T-cell (primary cell): ENCODE results near the gene FBXL14. TPM values are rescaled to one million over a fixed set of nuclear protein-coding genes. Genes with fewer than 3 reads are reported as not detected.

ENCODE experiments used
- ATAC-seq, 4 experiments: fragments of 200-7000 bp in 3 of 4; fragments of 150-1000 bp in 1 of 4; cut with Tn5 transposase; replicated peaks in 1 of 4; 1 replicate in 3 of 4; 2 replicates in 1 of 4; pipeline ENCODE4 v1.10.0; 2021; ENCODE audit warnings: moderate library complexity in 3 of 4, mild to moderate bottlenecking in 2 of 4, moderate number of reproducible peaks in 1 of 4
- CTCF ChIA-PET, 2 donors: fragments of 300-600 bp; sonication (Branson Sonifier 250); formaldehyde crosslinking; loops; one replicate each; lab custom pipeline; 2022; ENCODE audit warnings: antibody characterized with exemption in 2 of 2; lab: Charles Lee
- POLR2A ChIA-PET, 2 donors: fragments of 300-600 bp; sonication (Branson Sonifier 250); formaldehyde crosslinking; loops; one replicate each; lab custom pipeline; 2022; ENCODE audit warnings: antibody characterized with exemption in 2 of 2; lab: Charles Lee
- DNase-seq, 35 experiments: peaks; one replicate each; pipeline versions ENCODE4 v3.0.0 to v3.0.0-alpha.2; 2013 to 2023
- H3K27ac ChIP-seq: one replicate; pipeline ENCODE4 v1.5.1; 2013; ENCODE audit warnings: low read length
- H3K27me3 ChIP-seq, 2 experiments: replicated peaks in 1 of 2; 1 replicate in 1 of 2; 2 replicates in 1 of 2; pipeline versions ENCODE4 v1.6.1 to v1.7.0; 2013; ENCODE audit warnings: low read length in 1 of 2, mixed read lengths in 1 of 2; ENCODE audit not compliant: control insufficient read depth in 2 of 2, insufficient read depth in 2 of 2; ENCODE audit errors: extremely low read depth in 1 of 2
- H3K36me3 ChIP-seq, 2 donors: 1 replicate in 1 of 2; 2 replicates in 1 of 2; pipeline versions ENCODE4 v1.6.1 to v1.7.0; 2013; ENCODE audit warnings: low read length in 1 of 2; ENCODE audit not compliant: control insufficient read depth in 2 of 2, insufficient read depth in 1 of 2; ENCODE audit errors: extremely low read depth in 1 of 2
- H3K4me1 ChIP-seq, 2 experiments: 1 replicate in 1 of 2; 2 replicates in 1 of 2; pipeline versions ENCODE4 v1.6.1 to v1.7.0; 2013; ENCODE audit warnings: low read length in 2 of 2, mixed read lengths in 1 of 2; ENCODE audit not compliant: insufficient read depth in 2 of 2, control insufficient read depth in 1 of 2; ENCODE audit errors: extremely low read depth in 1 of 2
- H3K4me3 ChIP-seq, 2 donors: 1 replicate in 1 of 2; 2 replicates in 1 of 2; pipeline versions ENCODE4 v1.5.1 to v1.7.0; 2013; ENCODE audit warnings: mild to moderate bottlenecking in 2 of 2, low read length in 1 of 2, moderate library complexity in 1 of 2; ENCODE audit not compliant: control insufficient read depth in 1 of 2; ENCODE audit errors: extremely low read depth in 1 of 2
- H3K9me3 ChIP-seq: 2 replicates; pipeline ENCODE4 v1.7.0; 2013
- H3K27ac Mint-ChIP-seq, 2 donors: one replicate each; pipeline ENCODE4 v1.8.0; 2020 to 2021; ENCODE audit warnings: mild to moderate bottlenecking in 2 of 2, mixed read lengths in 2 of 2
- H3K27me3 Mint-ChIP-seq, 2 donors: one replicate each; pipeline ENCODE4 v1.8.0; 2021 to 2022; ENCODE audit warnings: mixed read lengths in 2 of 2
- H3K36me3 Mint-ChIP-seq: one replicate; pipeline ENCODE4 v1.8.0; 2021; ENCODE audit warnings: mixed read lengths
- H3K4me1 Mint-ChIP-seq, 3 donors: one replicate each; pipeline ENCODE4 v1.8.0; 2020 to 2022; ENCODE audit warnings: mixed read lengths in 3 of 3, mild to moderate bottlenecking in 1 of 3
- H3K4me3 Mint-ChIP-seq, 3 donors: one replicate each; pipeline ENCODE4 v1.8.0; 2020 to 2022; ENCODE audit warnings: mild to moderate bottlenecking in 3 of 3, mixed read lengths in 3 of 3, moderate library complexity in 3 of 3
- H3K9me3 Mint-ChIP-seq, 3 donors: one replicate each; pipeline ENCODE4 v1.8.0; 2020 to 2022; ENCODE audit warnings: mixed read lengths in 3 of 3
- WGBS: methylation state at CpG from one replicate; pipeline ENCODE4 v1.1.5; 2013; ENCODE audit warnings: missing lambda C conversion rate; ENCODE audit not compliant: insufficient coverage; 5-methylcytosine and 5-hydroxymethylcytosine counted together
- total RNA-seq, 35 experiments: library from RNA in 6 of 35; stranded (reverse) in 6 of 35; fragments of 120-200 nt in 1 of 35; gene quantifications; one replicate each; pipeline versions ENCODE4 v1.2.1 to v1.2.4 and lab custom pipeline; 2013 to 2026

The FBXL14 gene
- total RNA-seq, 5 donors from 2014 or later (not counting 1 experiment from before 2014, with no cell fraction given), result 27.3 to 48.7 (median 42.5) TPM

- Mint-ChIP-seq H3K27ac (no peak overlapping the region), H3K4me3 (no peak overlapping the region), H3K9me3 (peaks cover 0 to 7% (median 0%) of the 10 kb centered on the region in 3 donors), H3K36me3 (peaks cover 3% of the 10 kb centered on the region), H3K27me3 (peaks cover 3 to 12% of the 10 kb centered on the region in 2 donors), H3K4me1 (peaks cover 0 to 4% (median 0%) of the 10 kb centered on the region in 3 donors)
- Histone ChIP-seq H3K36me3 (no peaks in the 10 kb centered on the region), H3K9me3 (no peaks in the 10 kb centered on the region), H3K27ac (no peak overlapping the region), H3K27me3 (peaks cover 0 to 11% of the 10 kb centered on the region in 2 experiments), H3K4me3 (no peak overlapping the region), H3K4me1 (peaks cover 0 to 2% of the 10 kb centered on the region in 2 experiments)
- POLR2A ChIA-PET, result no interaction called here
- CTCF ChIA-PET, result no interaction called here
- DNase-seq, result no peak
- ATAC-seq, result no peak
- 95% methylated on average over 9 of the region's 12 CpGs for WGBS
These were observed 41.4 kb downstream of the FBXL14 start for GRCh38 chr12:1552911-1553491.

DNA sequence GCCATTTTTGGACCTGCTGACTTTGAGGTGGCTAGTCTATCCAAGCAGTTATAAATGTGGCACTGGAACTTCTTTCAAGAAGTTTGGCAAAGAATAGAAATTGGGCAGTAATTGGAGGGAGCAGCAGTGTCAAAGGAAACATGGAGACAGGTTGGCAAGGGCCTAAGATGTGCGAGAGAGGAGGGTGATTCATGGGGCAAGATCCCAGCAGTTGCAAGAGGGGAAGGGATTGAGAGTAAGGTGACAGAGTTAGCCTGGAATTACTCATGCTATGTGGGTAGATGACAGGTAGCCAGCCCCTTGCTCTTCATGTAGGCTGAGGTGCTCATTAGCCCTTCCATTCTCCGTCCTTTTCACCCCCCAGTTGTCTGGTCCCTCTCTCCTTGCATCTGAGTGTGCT lies 42.2 kb downstream of the FBXL14 start:
- H3K4me1 Mint-ChIP-seq, result peaks cover 0 to 4% (median 0%) of the 10 kb centered on the region in 3 donors
- CTCF ChIA-PET, result no interaction called here

GRCh38 chr12:1551496-1551895 lies 42.9 kb downstream of the FBXL14 start:
- H3K9me3 Mint-ChIP-seq, result peaks cover 0 to 7% (median 0%) of the 10 kb centered on the region in 3 donors
- Histone ChIP-seq H3K27me3 (peaks cover 0 to 21% of the 10 kb centered on the region in 2 experiments), H3K27ac (no peak overlapping the region), H3K36me3 (no peaks in the 10 kb centered on the region), H3K4me3 (no peak overlapping the region), H3K4me1 (peaks cover 0 to 2% of the 10 kb centered on the region in 2 experiments), H3K9me3 (no peaks in the 10 kb centered on the region)
- no peak overlapping the region for H3K27ac Mint-ChIP-seq
- DNase-seq, result no peak
- no peak for ATAC-seq
- POLR2A ChIA-PET, result interaction anchor here in 1 of 2 donors (0.5 kb wide), 1 partner anchor 18 kb away, joined by 12 read pairs; no protein-coding TSS in a partner anchor
- no peak overlapping the region for H3K4me3 Mint-ChIP-seq
- H3K36me3 Mint-ChIP-seq, result peaks cover 3% of the 10 kb centered on the region
- CTCF ChIA-PET, result no interaction called here
- H3K27me3 Mint-ChIP-seq, result peaks cover 3 to 16% of the 10 kb centered on the region in 2 donors
- peaks cover 0 to 4% (median 0%) of the 10 kb centered on the region in 3 donors for H3K4me1 Mint-ChIP-seq
- 72% methylated on average over 5 of the region's 6 CpGs for WGBS

More for the DNA sequence above, 42.2 kb downstream of the FBXL14 start:
- peaks cover 0 to 14% of the 10 kb centered on the region in 2 experiments for H3K27me3 ChIP-seq
- H3K27ac ChIP-seq, result no peak overlapping the region
- DNase-seq (no peak), ATAC-seq (no peak)
- H3K9me3 ChIP-seq, result no peaks in the 10 kb centered on the region
- H3K4me1 ChIP-seq, result peaks cover 0 to 2% of the 10 kb centered on the region in 2 experiments
- Mint-ChIP-seq H3K27ac (no peak overlapping the region), H3K27me3 (peaks cover 3 to 12% of the 10 kb centered on the region in 2 donors), H3K9me3 (peaks cover 0 to 7% (median 0%) of the 10 kb centered on the region in 3 donors), H3K36me3 (peaks cover 3% of the 10 kb centered on the region), H3K4me3 (no peak overlapping the region)
- POLR2A ChIA-PET, result interaction anchor here in 1 of 2 donors (0.5 kb wide), 1 partner anchor 18 kb away, joined by 12 read pairs; no protein-coding TSS in a partner anchor
- H3K4me3 ChIP-seq, result no peak overlapping the region
- no peaks in the 10 kb centered on the region for H3K36me3 ChIP-seq
- WGBS, result 76% methylated on average over 2 of the region's 2 CpGs

GRCh38 chr12:1546931-1547640 lies 47.3 kb downstream of the FBXL14 start:
- Histone ChIP-seq H3K4me1 (no peaks in the 10 kb centered on the region), H3K36me3 (no peaks in the 10 kb centered on the region), H3K4me3 (no peak overlapping the region), H3K27me3 (peaks cover 0 to 21% of the 10 kb centered on the region in 2 experiments), H3K9me3 (no peaks in the 10 kb centered on the region), H3K27ac (no peak overlapping the region)
- WGBS, result 85% methylated on average over 15 of the region's 19 CpGs
- Mint-ChIP-seq H3K36me3 (peaks cover 3% of the 10 kb centered on the region), H3K4me1 (no peaks in the 10 kb centered on the region), H3K4me3 (no peak overlapping the region), H3K27ac (no peak overlapping the region), H3K27me3 (peaks cover 21 to 37% of the 10 kb centered on the region in 2 donors), H3K9me3 (peaks cover 0 to 7% (median 0%) of the 10 kb centered on the region in 3 donors)
- POLR2A ChIA-PET, result interaction anchor here in 1 of 2 donors (0.6 kb wide), 1 partner anchor 788 kb away, joined by 8 read pairs; no protein-coding TSS in a partner anchor
- CTCF ChIA-PET, result interaction anchor here in 1 of 2 donors (1.4 kb wide), 1 partner anchor 429 kb away, joined by 3 read pairs; no protein-coding TSS in a partner anchor
- DNase-seq, result no peak
- ATAC-seq, result no peak

- no peak for ATAC-seq
- CTCF ChIA-PET, result interaction anchor here (0.6 to 2.0 kb wide), 4 partner anchors 13 to 427 kb away, joined by 3 to 7 read pairs (median 4); no protein-coding TSS in a partner anchor
- Histone ChIP-seq H3K27me3 (peaks cover 2 to 26% of the 10 kb centered on the region in 2 experiments), H3K4me3 (no peak overlapping the region), H3K9me3 (no peaks in the 10 kb centered on the region), H3K36me3 (no peaks in the 10 kb centered on the region), H3K27ac (no peak overlapping the region), H3K4me1 (no peaks in the 10 kb centered on the region)
- no peaks in the 10 kb centered on the region for H3K4me1 Mint-ChIP-seq
- peaks cover 0 to 4% (median 0%) of the 10 kb centered on the region in 3 donors for H3K9me3 Mint-ChIP-seq
- no peak for DNase-seq
- POLR2A ChIA-PET, result no interaction called here
- peaks cover 3% of the 10 kb centered on the region for H3K36me3 Mint-ChIP-seq
- no peak overlapping the region for H3K4me3 Mint-ChIP-seq
- peaks cover 31 to 48% of the 10 kb centered on the region in 2 donors for H3K27me3 Mint-ChIP-seq
- H3K27ac Mint-ChIP-seq, result no peak overlapping the region
- WGBS, result no CpG with 5 or more reads among the region's 7 CpGs
These were observed 49.2 kb downstream of the FBXL14 start for GRCh38 chr12:1544996-1545700.

DNA sequence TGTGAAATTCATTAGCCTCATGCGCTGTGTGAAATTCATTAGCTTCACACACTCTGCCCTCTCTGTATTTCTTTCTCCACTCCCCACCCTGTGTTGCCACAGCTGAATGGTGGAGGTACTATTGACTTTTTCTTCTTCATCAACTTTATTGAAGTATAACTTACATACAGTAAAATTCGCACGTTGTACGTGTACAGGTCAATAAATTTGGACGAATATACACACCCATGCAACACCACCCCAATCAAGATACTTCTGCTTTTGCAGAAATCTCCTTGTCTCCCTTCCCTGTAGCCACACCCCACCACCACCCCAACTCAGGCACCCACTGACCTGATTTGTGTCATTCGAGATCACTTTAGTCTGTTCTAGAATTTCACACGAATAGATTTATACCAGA lies 51.8 kb downstream of the FBXL14 start:
- Mint-ChIP-seq H3K27ac (no peak overlapping the region), H3K4me3 (no peak overlapping the region), H3K27me3 (peaks cover 45 to 62% of the 10 kb centered on the region in 2 donors), H3K4me1 (no peaks in the 10 kb centered on the region), H3K9me3 (no peaks in the 10 kb centered on the region), H3K36me3 (no peaks in the 10 kb centered on the region)
- 85% methylated on average over 4 of the region's 7 CpGs for WGBS
- no peaks in the 10 kb centered on the region for H3K36me3 ChIP-seq
- no peak overlapping the region for H3K27ac ChIP-seq
- no peak for DNase-seq
- peaks cover 2 to 47% of the 10 kb centered on the region in 2 experiments for H3K27me3 ChIP-seq
- no peaks in the 10 kb centered on the region for H3K9me3 ChIP-seq
- CTCF ChIA-PET, result no interaction called here
- no peak overlapping the region for H3K4me3 ChIP-seq
- H3K4me1 ChIP-seq, result no peaks in the 10 kb centered on the region
- no peak for ATAC-seq
- POLR2A ChIA-PET, result no interaction called here
